Mesothelial cell of epicardium (in vitro differentiated cells): ENCODE measurements around the gene KCNE2. TPM values are rescaled to one million over a fixed set of nuclear protein-coding genes. Genes with fewer than 3 reads are reported as not detected.

ENCODE experiments used
- DNase-seq, 2 experiments: peaks; one replicate each; pipeline ENCODE4 v3.0.0; 2021; ENCODE audit warnings: low spot score in 2 of 2; ENCODE audit not compliant: unreplicated experiment in 2 of 2
- H3K27ac Mint-ChIP-seq: 2 replicates; pipeline ENCODE4 v1.8.0; 2021; ENCODE audit warnings: mixed read lengths
- H3K27me3 Mint-ChIP-seq: 2 replicates; pipeline ENCODE4 v1.8.0; 2021; ENCODE audit warnings: low read depth, mixed read lengths
- H3K36me3 Mint-ChIP-seq: 2 replicates; pipeline ENCODE4 v1.8.0; 2021; ENCODE audit warnings: mixed read lengths
- H3K4me1 Mint-ChIP-seq: 2 replicates; pipeline ENCODE4 v1.8.0; 2021; ENCODE audit warnings: mixed read lengths
- H3K4me3 Mint-ChIP-seq: 2 replicates; pipeline ENCODE4 v1.8.0; 2021; ENCODE audit warnings: mild to moderate bottlenecking, moderate library complexity, mixed read lengths
- H3K9me3 Mint-ChIP-seq: 2 replicates; pipeline ENCODE4 v1.8.0; 2021; ENCODE audit warnings: mixed read lengths
- CTCF ChIP-seq: fragments of 200-600 bp; sonication (generic); IDR thresholded peaks from one replicate; pipeline ENCODE4 v1.5.0; 2021; ENCODE audit warnings: antibody characterized with exemption; ENCODE audit not compliant: unreplicated experiment
- total RNA-seq: library from RNA; stranded (reverse); gene quantifications from 3 replicates; pipeline ENCODE4 v1.2.1, GENCODE V29; 2021

KCNE2 gene
- total RNA-seq, 1 donor from 2014 or later = 0.92 TPM

DNA sequence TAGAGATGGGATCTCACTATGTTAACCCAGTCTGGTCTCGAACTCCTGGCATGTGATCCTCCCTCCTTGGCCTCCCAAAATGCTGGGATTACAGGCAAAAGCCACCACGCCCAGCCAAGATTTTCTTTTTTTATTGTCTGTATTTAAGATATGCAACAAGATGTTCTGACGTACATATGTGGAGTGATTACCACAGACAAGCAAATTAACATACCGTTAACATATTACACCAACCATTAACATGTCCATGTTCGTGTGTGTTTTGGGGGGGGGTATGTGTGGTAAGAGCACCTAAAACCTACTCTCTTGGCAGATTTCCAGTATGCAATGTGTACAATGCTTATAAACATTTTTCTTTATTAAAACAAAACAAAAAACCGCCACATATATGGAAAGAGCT, 10.6 kb upstream of the KCNE2 start:
- Mint-ChIP-seq H3K27me3 (peaks cover 8% of the 10 kb centered on the region), H3K4me3 (no peak overlapping the region), H3K9me3 (no peaks in the 10 kb centered on the region), H3K36me3 (no peaks in the 10 kb centered on the region), H3K27ac (no peak overlapping the region), H3K4me1 (no peaks in the 10 kb centered on the region)
- no peak for TF ChIP-seq CTCF
- DNase-seq = no peak

DNA sequence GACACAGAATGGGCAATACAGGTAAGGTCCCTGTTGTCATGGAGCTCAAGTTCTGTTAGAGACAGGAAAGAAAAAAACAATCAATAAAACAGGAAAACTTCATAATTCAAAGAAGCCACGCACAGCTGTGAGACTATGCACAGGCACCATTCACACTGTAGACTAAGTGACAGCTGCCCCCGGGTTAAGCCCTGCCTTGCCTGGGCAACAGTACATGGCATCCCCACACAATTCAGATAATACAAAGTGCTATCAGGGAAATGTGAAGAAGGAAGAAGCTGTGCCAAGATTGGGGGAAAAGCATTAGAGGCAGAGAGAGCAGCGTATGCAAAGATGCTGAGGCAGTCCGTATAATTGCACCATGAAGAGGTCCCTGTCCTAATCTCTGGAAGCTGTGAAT, 9.0 kb upstream of the KCNE2 start:
- no peak for TF ChIP-seq CTCF
- DNase-seq = no peak

DNA sequence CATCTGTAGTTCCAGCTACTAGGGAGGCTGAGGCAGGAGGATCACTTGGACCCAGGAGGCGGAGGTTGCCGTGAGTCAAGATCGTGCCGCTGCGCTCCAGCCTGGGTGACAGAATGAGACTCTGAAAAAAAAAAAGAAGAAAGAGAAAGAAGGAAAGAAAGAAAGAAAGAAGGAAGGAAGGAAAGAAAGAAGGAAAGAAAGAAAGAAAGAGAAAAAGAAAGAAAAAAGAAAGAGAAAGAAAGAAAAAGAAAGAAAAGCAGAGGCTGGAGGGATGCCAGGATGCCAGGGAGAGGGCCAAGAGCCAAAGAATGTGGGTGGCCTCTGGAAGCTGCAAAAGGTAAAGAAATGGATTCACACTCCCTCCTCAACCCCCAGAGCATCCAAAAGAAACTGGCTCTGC, 8.2 kb upstream of the KCNE2 start:
- DNase-seq = no peak
- peaks cover 7% of the 10 kb centered on the region for H3K9me3 Mint-ChIP-seq
- TF ChIP-seq CTCF = no peak
- H3K27ac Mint-ChIP-seq = no peak overlapping the region
- H3K4me3 Mint-ChIP-seq = no peak overlapping the region
- no peaks in the 10 kb centered on the region for H3K4me1 Mint-ChIP-seq
- peaks cover 8% of the 10 kb centered on the region for H3K27me3 Mint-ChIP-seq
- H3K36me3 Mint-ChIP-seq = peaks cover 2% of the 10 kb centered on the region

More for the DNA sequence above, 9.0 kb upstream of the KCNE2 start:
- H3K9me3 Mint-ChIP-seq = peaks cover 7% of the 10 kb centered on the region
- no peaks in the 10 kb centered on the region for H3K4me1 Mint-ChIP-seq
- H3K4me3 Mint-ChIP-seq = no peak overlapping the region
- no peak overlapping the region for H3K27ac Mint-ChIP-seq
- peaks cover 2% of the 10 kb centered on the region for H3K36me3 Mint-ChIP-seq
- peaks cover 8% of the 10 kb centered on the region for H3K27me3 Mint-ChIP-seq

GRCh38 chr21:34357889-34358288, 5.9 kb upstream of the KCNE2 start:
- no peak for TF ChIP-seq CTCF
- DNase-seq = no peak
- Mint-ChIP-seq H3K4me3 (no peak overlapping the region), H3K36me3 (peaks cover 2% of the 10 kb centered on the region), H3K9me3 (peaks cover 7% of the 10 kb centered on the region), H3K27ac (no peak overlapping the region), H3K4me1 (no peaks in the 10 kb centered on the region), H3K27me3 (peaks cover 13% of the 10 kb centered on the region)

DNA sequence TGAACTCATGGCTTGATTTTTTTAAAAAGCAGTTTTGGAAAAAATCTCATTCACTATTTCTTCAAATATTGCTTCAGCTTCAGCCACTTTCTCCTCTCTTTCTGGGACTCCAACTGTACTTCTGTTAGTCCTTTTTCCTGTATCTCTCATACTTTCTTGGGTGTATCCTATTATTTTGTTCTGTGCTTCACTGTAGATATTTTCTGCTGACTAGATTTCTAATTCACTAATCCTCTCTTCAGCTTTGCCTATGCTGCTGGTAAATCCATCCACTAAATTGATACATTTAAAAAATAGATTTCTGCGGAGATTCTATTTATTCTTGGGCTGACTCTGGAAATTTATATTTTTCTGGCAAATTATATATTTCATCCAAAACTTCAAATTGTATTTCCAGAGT, 4.9 kb upstream of the KCNE2 start:
- H3K36me3 Mint-ChIP-seq = peaks cover 2% of the 10 kb centered on the region
- DNase-seq = no peak
- no peak overlapping the region for H3K27ac Mint-ChIP-seq
- H3K9me3 Mint-ChIP-seq = peaks cover 7% of the 10 kb centered on the region
- peaks cover 17% of the 10 kb centered on the region for H3K27me3 Mint-ChIP-seq
- no peaks in the 10 kb centered on the region for H3K4me1 Mint-ChIP-seq
- TF ChIP-seq CTCF = no peak
- H3K4me3 Mint-ChIP-seq = no peak overlapping the region

DNA sequence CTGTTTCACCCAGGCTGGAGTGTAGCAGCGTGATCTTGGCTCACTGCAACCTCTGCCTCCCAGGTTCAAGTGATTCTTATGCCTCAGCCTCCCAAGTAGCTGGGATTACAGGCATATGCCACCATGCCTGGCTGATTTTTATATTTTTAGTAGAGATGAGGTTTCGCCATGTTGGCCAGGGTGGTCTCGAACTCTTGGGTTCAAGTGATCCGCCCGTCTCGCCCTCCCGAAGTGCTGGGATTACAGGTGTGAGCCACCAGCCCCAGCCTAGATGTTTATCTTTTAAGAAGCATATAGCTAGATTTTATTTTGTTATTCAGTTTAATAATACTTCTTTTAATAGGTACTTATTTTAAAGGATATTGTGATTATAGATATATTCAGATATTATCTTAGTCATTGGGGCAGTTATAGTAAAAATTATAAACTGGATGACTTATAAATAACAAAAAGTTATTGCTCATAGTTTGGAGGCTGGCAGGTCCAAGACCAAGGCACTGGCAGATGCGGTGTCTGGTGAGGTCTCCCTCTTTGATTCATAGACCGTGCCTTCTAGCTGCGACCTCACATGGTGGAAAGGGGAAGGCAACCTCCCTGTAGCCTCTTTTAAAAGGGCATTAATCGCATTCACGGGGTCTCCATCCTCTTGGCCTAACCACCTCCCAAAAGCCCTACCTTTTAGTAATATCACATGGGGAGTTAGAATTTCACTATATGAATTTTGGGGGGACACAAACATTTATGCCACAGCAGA, 3.1 kb upstream of the KCNE2 start:
- no peak for TF ChIP-seq CTCF
- Mint-ChIP-seq H3K9me3 (peaks cover 7% of the 10 kb centered on the region), H3K27ac (no peak overlapping the region), H3K4me3 (no peak overlapping the region), H3K27me3 (peaks cover 16% of the 10 kb centered on the region), H3K36me3 (peaks cover 2% of the 10 kb centered on the region), H3K4me1 (no peaks in the 10 kb centered on the region)
- no peak for DNase-seq
